Liver (tissue), 9 donors: ENCODE results near the gene CRB2. TPM values are rescaled to one million over a fixed set of nuclear protein-coding genes. Genes with fewer than 3 reads are reported as not detected.

Source experiments
- DNase-seq: peaks from one replicate; pipeline ENCODE4 v3.0.0-alpha.2; 2017; ENCODE audit warnings: low spot score
- H3K27ac ChIP-seq, 2 donors: one replicate each; pipeline ENCODE4 v1.7.0; 2013; ENCODE audit warnings: inconsistent platforms in 2 of 2, low read length in 2 of 2, control low read depth in 1 of 2, low read depth in 1 of 2, mild to moderate bottlenecking in 1 of 2
- H3K27me3 ChIP-seq, 4 donors: one replicate each; pipeline versions ENCODE4 v1.6.1 to v1.7.0; 2013; ENCODE audit warnings: low read length in 3 of 4, inconsistent platforms in 1 of 4, mild to moderate bottlenecking in 1 of 4, moderate library complexity in 1 of 4; ENCODE audit not compliant: control insufficient read depth in 4 of 4, insufficient read depth in 4 of 4
- H3K36me3 ChIP-seq, 4 donors: one replicate each; pipeline versions ENCODE4 v1.6.1 to v1.7.0; 2013; ENCODE audit warnings: low read length in 3 of 4, mild to moderate bottlenecking in 3 of 4, low read depth in 1 of 4, moderate library complexity in 1 of 4; ENCODE audit not compliant: control insufficient read depth in 4 of 4, insufficient read depth in 3 of 4
- H3K4me1 ChIP-seq, 4 donors: one replicate each; pipeline versions ENCODE4 v1.6.1 to v1.7.0; 2013; ENCODE audit warnings: low read length in 3 of 4, mild to moderate bottlenecking in 3 of 4, moderate library complexity in 1 of 4; ENCODE audit not compliant: control insufficient read depth in 4 of 4, insufficient read depth in 4 of 4
- H3K4me3 ChIP-seq, 3 donors: one replicate each; pipeline versions ENCODE4 v1.6.1 to v1.7.0; 2013; ENCODE audit warnings: low read length in 3 of 3, control low read depth in 1 of 3, low read depth in 1 of 3, mild to moderate bottlenecking in 1 of 3
- H3K9ac ChIP-seq, 2 donors: one replicate each; pipeline ENCODE4 v1.7.0; 2013; ENCODE audit warnings: low read length in 2 of 2, mild to moderate bottlenecking in 2 of 2, moderate library complexity in 2 of 2, control low read depth in 1 of 2, low read depth in 1 of 2
- H3K9me3 ChIP-seq, 4 donors: one replicate each; pipeline versions ENCODE4 v1.6.1 to v1.7.0; 2013; ENCODE audit warnings: low read length in 3 of 4; ENCODE audit not compliant: control insufficient read depth in 4 of 4
- ATF3 ChIP-seq: IDR thresholded peaks from 2 replicates; pipeline ENCODE4 v1.6.1; 2016; ENCODE audit warnings: antibody characterized with exemption
- CTCF ChIP-seq: fragments of 150-350 bp; IDR thresholded peaks from 2 replicates; pipeline ENCODE4 v1.5.1; 2017; ENCODE audit warnings: improper control_type of control experiment, low read depth, low read length; ENCODE audit not compliant: missing input control
- EGR1 ChIP-seq, 2 donors: IDR thresholded peaks; 2 replicates each; pipeline ENCODE4 v1.6.1; 2016 to 2018; ENCODE audit warnings: antibody characterized with exemption in 2 of 2, low read depth in 2 of 2
- FOXA2 ChIP-seq: IDR thresholded peaks from 2 replicates; pipeline ENCODE4 v1.6.1; 2016; ENCODE audit warnings: antibody characterized with exemption
- GABPA ChIP-seq, 2 donors: IDR thresholded peaks in 1 of 2; conservative IDR thresholded peaks in 1 of 2; 2 replicates each; pipeline ENCODE4 v1.6.1; 2016; ENCODE audit warnings: antibody characterized with exemption in 2 of 2, mild to moderate bottlenecking in 1 of 2, moderate library complexity in 1 of 2
- HNF4G ChIP-seq: IDR thresholded peaks from 2 replicates; pipeline ENCODE4 v1.6.1; 2016; ENCODE audit warnings: antibody characterized with exemption
- JUND ChIP-seq, 2 donors: IDR thresholded peaks; 2 replicates each; pipeline ENCODE4 v1.6.1; 2016; ENCODE audit warnings: antibody characterized with exemption in 2 of 2
- MAX ChIP-seq: IDR thresholded peaks from 2 replicates; pipeline ENCODE4 v1.6.1; 2016; ENCODE audit warnings: antibody characterized with exemption
- NR2F2 ChIP-seq: IDR thresholded peaks from 2 replicates; pipeline ENCODE4 v1.6.1; 2016; ENCODE audit warnings: antibody characterized with exemption
- RAD21 ChIP-seq, 2 donors: IDR thresholded peaks; 2 replicates each; pipeline ENCODE4 v1.6.1; 2016; ENCODE audit warnings: antibody characterized with exemption in 2 of 2, mild to moderate bottlenecking in 2 of 2
- REST ChIP-seq: IDR thresholded peaks from 2 replicates; pipeline ENCODE4 v1.6.1; 2016; ENCODE audit warnings: antibody characterized with exemption, mild to moderate bottlenecking
- RXRA ChIP-seq, 2 donors: IDR thresholded peaks; 2 replicates each; pipeline ENCODE4 v1.6.1; 2017 to 2018; ENCODE audit warnings: antibody characterized with exemption in 2 of 2, mild to moderate bottlenecking in 1 of 2
- SP1 ChIP-seq: IDR thresholded peaks from 2 replicates; pipeline ENCODE4 v1.6.1; 2018; ENCODE audit warnings: antibody characterized with exemption, mild to moderate bottlenecking
- TAF1 ChIP-seq: conservative IDR thresholded peaks from 2 replicates; pipeline ENCODE4 v1.6.1; 2016; ENCODE audit warnings: antibody characterized with exemption, mild to moderate bottlenecking
- YY1 ChIP-seq: IDR thresholded peaks from 2 replicates; pipeline ENCODE4 v1.6.1; 2016; ENCODE audit warnings: antibody characterized with exemption, mild to moderate bottlenecking
- ZBTB33 ChIP-seq: IDR thresholded peaks from 2 replicates; pipeline ENCODE4 v1.6.1; 2016; ENCODE audit warnings: antibody characterized with exemption
- WGBS: extraction: QIAGEN DNeasy Blood & Tissue Kit; methylation state at CpG from one replicate; pipeline ENCODE4 v1.1.7; 2013; 5-methylcytosine and 5-hydroxymethylcytosine counted together
- polyA plus RNA-seq, 2 donors: library from polyadenylated mRNA; stranded (reverse) in 1 of 2; unstranded in 1 of 2; fragments of 200-250 nt in 1 of 2; fragments of >200 nt in 1 of 2; fragmentation: Nextera tagmentation in 1 of 2; extraction: Ambion mirVana in 1 of 2; gene quantifications; one replicate each; pipeline versions ENCODE4 v1.2.1 to v1.2.3, GENCODE V29; 2013 to 2015
- total RNA-seq, 2 donors: library from RNA; depleted of rRNA; stranded (reverse); fragments of >200 nt; gene quantifications; one replicate each; pipeline ENCODE4 v1.2.3, GENCODE V29; 2014
- donor health status: healthy.
- donor health status: healthy.
- donor health status: healthy.
- donor health status: healthy.
- donor health status: healthy.

Gene CRB2
- total and polyA plus RNA-seq, 4 donors: 1.7 TPM; not detected in 3

- H3K27me3 ChIP-seq: no peaks in the 10 kb centered on the region
- H3K4me3 ChIP-seq: no peak overlapping the region
- no peaks in the 10 kb centered on the region for H3K9me3 ChIP-seq
- H3K4me1 ChIP-seq: no peaks in the 10 kb centered on the region
- H3K36me3 ChIP-seq: peaks cover 0 to 15% (median 7%) of the 10 kb centered on the region in 4 donors
- WGBS: 92% methylated on average over 8 of the region's 8 CpGs
- no peak overlapping the region for H3K27ac ChIP-seq
- TF ChIP-seq MAX (no peak), RXRA (IDR thresholded peaks at IDR 0.05) (no peak), TAF1 (no peak), ZBTB33 (no peak), YY1 (no peak), FOXA2 (no peak), JUND (IDR thresholded peaks at IDR 0.05) (no peak), REST (no peak)
- no peak for DNase-seq
- no peak overlapping the region for H3K9ac ChIP-seq
Observed at GRCh38 chr9:123423311-123423640, 67.3 kb downstream of the CRB2 start.

- no peaks in the 10 kb centered on the region for H3K4me1 ChIP-seq
- no peak for DNase-seq
- peaks cover 0 to 10% (median 7%) of the 10 kb centered on the region in 4 donors for H3K36me3 ChIP-seq
- TF ChIP-seq NR2F2: no peak
- no peak for TF ChIP-seq CTCF
- TF ChIP-seq RAD21 (IDR thresholded peaks at IDR 0.05): no peak
- TF ChIP-seq EGR1 (IDR thresholded peaks at IDR 0.05; ENCODE audit: low read depth in 2 of 2): no peak
- TF ChIP-seq YY1: no peak
- no peak for TF ChIP-seq JUND (IDR thresholded peaks at IDR 0.05)
- TF ChIP-seq GABPA (IDR thresholded peaks at IDR 0.05 in 1 of 2, conservative IDR thresholded peaks at IDR 0.05 in 1 of 2): no peak
- TF ChIP-seq ATF3: no peak
- no peak for TF ChIP-seq ZBTB33
- TF ChIP-seq TAF1: no peak
- no peak for TF ChIP-seq FOXA2
- TF ChIP-seq MAX: no peak
- no peak for TF ChIP-seq RXRA (IDR thresholded peaks at IDR 0.05)
- no peak for TF ChIP-seq REST
- TF ChIP-seq SP1: no peak
- no peak for TF ChIP-seq HNF4G
- H3K9me3 ChIP-seq: no peaks in the 10 kb centered on the region
- H3K9ac ChIP-seq: no peak overlapping the region
- no peak overlapping the region for H3K4me3 ChIP-seq
- no peak overlapping the region for H3K27ac ChIP-seq
- no peaks in the 10 kb centered on the region for H3K27me3 ChIP-seq
- WGBS: 96% methylated on average over 5 of the region's 5 CpGs
Observed at GRCh38 chr9:123424131-123424530, 68.1 kb downstream of the CRB2 start.
